ENCODE measurements around the gene POM121C.
"Not testable (repeated sequence)": the region's sequence is repeated elsewhere in the genome, so short reads cannot be mapped to it uniquely, and the experiment has no call there.

DNA sequence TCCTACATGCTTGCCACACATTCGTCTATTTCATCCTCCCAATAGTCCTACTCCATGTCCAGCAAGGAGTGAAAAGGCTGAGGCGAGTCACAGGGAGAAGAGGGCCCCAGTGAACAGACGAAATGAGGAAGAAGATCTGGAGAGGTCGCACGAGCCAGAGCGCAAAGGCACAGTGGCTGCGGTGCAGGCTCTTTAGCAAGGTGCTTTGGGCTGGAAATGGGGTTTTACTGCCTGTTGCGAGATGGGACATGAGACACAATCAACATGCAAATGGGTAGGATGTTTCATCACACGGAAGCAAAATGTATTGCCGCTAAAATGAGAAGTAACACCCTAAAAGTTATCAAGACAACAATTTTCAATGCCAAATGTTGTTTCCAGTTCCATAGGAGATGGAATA lies 29.7 kb downstream of the POM121C start:
- TF ChIP-seq, protein P1, sequence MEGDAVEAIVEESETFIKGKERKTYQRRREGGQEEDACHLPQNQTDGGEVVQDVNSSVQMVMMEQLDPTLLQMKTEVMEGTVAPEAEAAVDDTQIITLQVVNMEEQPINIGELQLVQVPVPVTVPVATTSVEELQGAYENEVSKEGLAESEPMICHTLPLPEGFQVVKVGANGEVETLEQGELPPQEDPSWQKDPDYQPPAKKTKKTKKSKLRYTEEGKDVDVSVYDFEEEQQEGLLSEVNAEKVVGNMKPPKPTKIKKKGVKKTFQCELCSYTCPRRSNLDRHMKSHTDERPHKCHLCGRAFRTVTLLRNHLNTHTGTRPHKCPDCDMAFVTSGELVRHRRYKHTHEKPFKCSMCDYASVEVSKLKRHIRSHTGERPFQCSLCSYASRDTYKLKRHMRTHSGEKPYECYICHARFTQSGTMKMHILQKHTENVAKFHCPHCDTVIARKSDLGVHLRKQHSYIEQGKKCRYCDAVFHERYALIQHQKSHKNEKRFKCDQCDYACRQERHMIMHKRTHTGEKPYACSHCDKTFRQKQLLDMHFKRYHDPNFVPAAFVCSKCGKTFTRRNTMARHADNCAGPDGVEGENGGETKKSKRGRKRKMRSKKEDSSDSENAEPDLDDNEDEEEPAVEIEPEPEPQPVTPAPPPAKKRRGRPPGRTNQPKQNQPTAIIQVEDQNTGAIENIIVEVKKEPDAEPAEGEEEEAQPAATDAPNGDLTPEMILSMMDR (tag by site-specific recombination; IDR thresholded peaks at IDR 0.05), result not testable (repeated sequence)
- TF ChIP-seq, protein P2, sequence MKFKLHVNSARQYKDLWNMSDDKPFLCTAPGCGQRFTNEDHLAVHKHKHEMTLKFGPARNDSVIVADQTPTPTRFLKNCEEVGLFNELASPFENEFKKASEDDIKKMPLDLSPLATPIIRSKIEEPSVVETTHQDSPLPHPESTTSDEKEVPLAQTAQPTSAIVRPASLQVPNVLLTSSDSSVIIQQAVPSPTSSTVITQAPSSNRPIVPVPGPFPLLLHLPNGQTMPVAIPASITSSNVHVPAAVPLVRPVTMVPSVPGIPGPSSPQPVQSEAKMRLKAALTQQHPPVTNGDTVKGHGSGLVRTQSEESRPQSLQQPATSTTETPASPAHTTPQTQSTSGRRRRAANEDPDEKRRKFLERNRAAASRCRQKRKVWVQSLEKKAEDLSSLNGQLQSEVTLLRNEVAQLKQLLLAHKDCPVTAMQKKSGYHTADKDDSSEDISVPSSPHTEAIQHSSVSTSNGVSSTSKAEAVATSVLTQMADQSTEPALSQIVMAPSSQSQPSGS (tag by site-specific recombination; IDR thresholded peaks at IDR 0.05; ENCODE audit: low read depth), result not testable (repeated sequence)
- TF ChIP-seq, protein P3, sequence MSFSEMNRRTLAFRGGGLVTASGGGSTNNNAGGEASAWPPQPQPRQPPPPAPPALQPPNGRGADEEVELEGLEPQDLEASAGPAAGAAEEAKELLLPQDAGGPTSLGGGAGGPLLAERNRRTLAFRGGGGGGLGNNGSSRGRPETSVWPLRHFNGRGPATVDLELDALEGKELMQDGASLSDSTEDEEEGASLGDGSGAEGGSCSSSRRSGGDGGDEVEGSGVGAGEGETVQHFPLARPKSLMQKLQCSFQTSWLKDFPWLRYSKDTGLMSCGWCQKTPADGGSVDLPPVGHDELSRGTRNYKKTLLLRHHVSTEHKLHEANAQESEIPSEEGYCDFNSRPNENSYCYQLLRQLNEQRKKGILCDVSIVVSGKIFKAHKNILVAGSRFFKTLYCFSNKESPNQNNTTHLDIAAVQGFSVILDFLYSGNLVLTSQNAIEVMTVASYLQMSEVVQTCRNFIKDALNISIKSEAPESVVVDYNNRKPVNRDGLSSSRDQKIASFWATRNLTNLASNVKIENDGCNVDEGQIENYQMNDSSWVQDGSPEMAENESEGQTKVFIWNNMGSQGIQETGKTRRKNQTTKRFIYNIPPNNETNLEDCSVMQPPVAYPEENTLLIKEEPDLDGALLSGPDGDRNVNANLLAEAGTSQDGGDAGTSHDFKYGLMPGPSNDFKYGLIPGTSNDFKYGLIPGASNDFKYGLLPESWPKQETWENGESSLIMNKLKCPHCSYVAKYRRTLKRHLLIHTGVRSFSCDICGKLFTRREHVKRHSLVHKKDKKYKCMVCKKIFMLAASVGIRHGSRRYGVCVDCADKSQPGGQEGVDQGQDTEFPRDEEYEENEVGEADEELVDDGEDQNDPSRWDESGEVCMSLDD (tag by site-specific recombination; IDR thresholded peaks at IDR 0.05), result not testable (repeated sequence)
- TF ChIP-seq ZNF121 (tag by site-specific recombination; IDR thresholded peaks at IDR 0.05); HOXD13 (CRISPR knock-in tag; IDR thresholded peaks at IDR 0.05; ENCODE audit: borderline replicate concordance); ZNF23 (tag by site-specific recombination; IDR thresholded peaks at IDR 0.05; ENCODE audit: borderline replicate concordance); ZNF843 (tag by site-specific recombination; IDR thresholded peaks at IDR 0.05): not testable (repeated sequence)

All from HEK293 (cell line).